ENCODE data around the gene SRM.
"Not testable (repeated sequence)": the region's sequence is repeated elsewhere in the genome, so short reads cannot be mapped to it uniquely, and the experiment has no call there.

Gene SRM

DNA sequence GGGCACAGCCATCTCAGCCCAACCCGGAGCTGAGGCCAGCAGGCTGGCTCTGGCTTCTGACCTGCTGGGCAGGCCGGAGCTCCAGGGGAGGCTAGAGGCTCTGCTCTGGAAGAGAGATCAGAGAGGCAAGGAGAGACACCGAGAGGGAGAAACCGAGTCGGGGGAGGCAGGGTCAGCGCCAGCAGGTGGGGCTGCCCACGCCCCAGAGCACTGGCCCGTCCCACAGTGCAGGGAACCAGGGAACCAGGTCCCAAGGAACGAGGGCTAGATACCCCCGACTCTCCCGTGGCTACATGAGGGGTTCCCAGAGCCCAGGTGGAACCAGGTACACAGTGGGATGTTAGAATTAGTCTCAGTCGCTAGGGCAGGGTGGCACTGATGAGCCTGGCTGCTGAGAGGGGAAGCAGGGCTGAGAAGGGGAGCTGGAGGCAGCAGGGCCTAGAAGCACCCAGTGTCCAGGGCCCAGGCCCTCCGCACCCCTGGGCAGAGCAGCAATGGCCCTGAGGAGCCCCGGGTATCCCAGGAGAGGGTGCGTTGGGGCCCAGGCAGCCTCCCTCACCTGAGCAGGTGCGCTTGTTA is 14.9 kb downstream of the SRM start:
- DNase-seq (ENCODE audit: low spot score), result no peak

DNA sequence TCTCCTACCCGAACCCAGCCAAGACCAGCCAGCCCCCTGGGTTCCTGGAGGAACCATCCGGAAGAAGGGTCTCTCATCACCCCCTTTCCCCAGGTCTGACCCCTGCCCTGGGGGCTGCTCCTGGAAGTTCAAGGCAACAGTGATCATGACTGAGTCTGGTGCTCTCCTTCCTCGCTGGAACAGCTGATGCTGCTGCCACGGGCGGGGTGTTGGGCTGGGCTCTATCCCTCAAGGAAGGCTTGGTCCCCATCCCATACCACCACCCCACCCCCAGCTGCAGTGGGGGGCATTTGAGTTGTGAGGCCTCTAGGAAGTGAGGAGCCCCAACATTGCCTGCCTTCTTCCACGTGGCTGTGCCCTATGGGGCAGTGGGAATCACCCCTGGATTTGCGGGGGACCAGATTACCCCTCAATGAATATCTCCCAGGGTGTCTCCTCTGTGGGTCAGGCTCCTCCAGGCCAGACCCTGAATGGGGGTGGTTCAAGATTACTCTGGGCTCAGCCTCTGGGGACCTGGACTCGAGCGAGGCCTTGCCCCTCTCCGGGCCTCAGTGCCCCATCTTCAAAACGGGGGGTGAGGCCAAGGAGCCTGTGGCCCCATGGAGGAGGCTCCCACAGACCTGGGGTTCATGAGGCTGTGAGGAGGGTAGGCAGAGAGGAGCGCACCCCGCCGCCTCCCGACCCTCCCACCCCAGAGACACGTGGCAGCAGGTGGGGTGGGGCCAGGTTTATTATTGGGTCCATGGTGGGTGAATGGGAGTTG is 15.6 kb downstream of the SRM start:
- no peak for DNase-seq (ENCODE audit: low spot score)

DNA sequence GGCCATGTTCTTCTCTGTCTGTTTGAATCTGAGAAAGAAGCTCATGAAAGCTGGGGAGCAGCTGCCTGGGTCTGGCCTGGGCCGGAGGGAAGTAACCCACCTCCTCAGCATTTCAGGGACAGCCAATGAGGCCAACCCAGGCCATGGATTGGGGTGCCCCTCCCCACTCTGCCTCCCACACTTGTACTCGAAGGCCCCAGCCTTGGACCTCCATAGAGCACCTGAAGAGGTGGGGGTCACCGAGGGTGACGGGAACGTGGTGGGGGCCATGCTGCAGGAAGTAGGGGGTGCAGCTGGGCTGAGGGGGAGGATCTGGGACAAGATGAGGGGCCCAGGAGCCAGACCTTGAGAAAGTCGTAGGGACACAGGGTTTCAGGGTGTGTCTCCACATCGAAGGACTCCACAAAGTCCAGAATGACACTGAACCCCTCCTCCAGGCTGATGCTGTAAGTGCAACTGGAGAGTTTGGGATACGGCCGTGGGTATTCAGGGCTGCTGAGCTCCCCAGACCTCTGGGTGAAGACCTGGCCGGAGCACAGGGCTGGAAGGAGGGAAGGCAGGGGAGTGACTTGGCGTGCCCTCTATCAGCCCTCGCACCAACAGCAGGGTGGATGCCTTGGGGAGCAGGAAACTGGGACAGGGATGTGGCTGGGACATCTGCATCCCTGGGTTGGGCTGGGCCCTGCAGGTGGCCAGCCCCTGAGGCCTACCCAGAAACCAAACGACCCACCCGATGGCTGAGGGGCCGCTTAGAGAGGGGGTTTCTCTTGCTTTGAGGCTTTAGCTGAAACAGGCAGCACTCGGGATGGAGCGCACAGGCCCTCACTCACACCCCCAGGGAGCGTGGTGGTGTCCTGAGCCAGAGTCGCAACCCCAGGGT is 16.6 kb downstream of the SRM start:
- no peak for DNase-seq (ENCODE audit: low spot score)

DNA sequence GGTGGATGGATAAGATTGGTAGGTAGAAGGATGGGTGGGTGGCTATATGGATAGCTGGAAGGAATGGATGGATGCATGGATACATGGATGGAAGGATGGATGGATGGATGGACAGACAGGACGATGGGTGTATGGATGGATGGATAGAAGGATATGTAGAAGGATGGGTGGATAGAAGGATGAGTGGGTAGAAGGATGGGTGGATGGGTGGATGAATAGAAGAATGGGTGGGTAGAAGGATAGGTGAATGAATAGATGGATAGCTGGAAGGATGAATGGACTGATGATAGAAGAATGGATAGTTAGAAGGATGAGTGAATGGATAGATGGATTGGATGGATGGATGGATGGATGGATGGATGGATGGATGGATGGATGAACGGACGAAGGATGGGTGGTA is 17.8 kb downstream of the SRM start:
- no peak for DNase-seq (ENCODE audit: low spot score)

DNA sequence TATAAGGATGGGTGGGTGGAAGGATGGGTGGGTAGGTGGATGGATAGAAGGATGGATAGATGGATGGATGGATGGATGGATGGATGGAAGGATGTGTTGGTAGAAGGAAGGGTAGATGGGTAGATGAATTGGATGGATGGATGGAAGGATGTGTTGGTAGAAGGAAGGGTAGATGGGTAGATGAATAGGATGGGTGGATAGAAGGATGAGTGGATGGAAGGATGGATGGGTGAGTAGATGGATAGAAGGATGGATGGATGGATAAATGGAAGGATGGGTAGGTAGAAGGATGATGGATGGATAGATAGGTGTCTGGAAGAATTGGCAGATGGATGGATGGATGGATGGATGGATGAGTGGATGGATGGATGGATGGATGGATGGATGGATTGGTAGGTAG is 18.8 kb downstream of the SRM start:
- no peak for DNase-seq (ENCODE audit: low spot score)

DNA sequence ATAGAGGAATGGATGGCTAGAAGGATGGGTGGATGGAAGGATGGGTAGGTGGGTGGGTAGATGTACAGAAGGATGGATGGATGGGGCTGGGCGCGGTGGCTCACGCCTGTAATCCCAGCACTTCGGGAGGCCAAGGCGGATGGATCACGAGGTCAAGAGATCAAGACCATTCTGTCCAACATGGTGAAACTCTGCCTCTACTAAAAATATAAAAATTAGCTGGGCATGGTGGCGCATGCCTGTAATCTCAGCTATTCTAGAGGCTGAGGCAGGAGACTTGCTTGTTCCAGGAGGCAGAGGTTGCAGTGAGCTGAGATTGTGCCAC is 19.8 kb downstream of the SRM start:
- DNase-seq (ENCODE audit: low spot score), result not testable (repeated sequence)

DNA sequence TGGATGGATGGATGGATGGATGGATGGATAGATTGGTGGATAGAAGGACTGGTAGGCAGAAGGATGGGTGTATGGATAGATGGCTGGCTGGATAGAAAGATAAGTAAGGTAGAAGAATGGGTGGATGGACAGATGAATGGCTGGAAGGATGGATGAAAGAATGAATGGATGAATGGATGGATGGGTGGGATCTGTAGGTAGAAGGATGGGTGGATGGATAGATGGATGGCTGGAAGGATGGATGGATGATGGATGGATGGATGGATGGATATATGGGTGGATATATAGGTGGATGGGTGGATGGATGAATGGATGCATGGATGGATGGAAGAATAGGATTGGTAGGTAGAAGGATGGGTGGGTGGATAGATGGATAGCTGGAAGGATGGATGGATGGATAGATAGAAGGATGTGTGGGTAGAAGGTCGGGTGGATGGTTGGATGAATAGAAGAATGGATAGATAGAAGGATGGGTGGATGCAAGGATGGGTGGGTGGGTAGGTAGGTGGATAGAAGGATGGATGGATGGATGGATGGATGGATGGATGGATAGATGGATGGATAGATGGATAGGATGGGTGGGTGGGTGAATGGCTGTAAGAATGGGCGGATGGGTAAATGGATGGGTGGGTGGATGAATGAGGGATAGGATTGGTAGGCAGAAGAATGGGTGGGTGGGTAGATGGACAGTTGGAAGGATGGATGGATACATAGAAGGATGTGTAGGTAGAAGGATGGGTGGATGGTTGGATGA is 20.3 kb downstream of the SRM start:
- no peak for DNase-seq (ENCODE audit: low spot score)

DNA sequence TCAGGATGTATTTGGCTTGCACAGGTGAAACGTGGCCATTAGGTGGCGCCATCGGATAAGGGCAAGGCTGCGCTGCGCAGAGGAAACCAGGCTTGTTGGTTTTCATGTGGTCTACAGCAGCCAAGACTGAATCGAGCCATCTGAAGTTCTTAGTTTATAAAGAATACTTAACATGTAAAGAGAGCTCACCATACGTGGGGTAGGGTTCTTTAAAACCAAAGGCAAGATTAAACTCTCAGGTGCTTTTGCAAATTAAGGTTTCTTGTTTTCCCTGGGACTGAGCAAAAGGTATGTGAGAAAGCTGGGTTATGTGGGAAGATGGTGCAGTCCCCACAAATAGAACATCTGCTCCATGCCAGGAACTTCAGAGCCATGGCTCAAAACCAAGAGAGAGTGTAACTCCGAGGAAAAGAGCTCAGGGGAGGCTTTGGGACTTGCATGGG is 22.1 kb downstream of the SRM start:
- peak; percentile 87 for DNase-seq (ENCODE audit: low spot score)

DNA sequence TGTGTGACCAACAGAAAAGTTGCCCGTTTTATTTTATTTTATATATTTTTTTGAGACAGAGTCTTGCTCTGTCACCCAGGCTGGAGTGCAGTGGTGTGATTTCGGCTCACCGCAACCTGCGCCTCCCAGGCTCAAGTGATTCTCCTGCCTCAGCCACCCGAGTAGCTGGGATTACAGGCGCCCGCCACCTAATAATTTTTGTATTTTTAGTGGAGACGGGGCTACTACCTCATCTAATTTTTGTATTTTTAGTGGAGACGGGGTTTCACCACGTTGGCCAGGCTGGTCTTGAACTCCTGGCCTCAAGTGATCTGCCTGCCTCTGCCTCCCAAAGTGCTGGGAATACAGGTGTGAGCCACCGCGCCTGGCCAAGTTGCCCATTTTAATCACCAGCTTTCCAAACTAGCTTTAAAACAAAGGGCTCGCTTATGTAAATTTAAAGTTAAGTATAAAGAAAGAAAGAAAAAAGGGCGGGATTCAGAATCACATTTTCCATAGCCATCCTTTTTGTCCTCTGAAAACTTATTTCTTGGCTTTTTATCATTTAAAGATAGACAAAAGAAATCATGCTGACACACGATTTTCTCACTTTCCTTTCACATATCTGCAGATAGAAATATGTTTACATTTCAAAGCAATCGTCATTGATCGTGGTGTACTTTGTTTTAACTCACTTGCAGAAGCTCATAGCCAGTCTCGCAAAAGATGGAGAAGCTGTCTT is 22.6 kb downstream of the SRM start:
- DNase-seq (ENCODE audit: low spot score), result not testable (repeated sequence)

DNA sequence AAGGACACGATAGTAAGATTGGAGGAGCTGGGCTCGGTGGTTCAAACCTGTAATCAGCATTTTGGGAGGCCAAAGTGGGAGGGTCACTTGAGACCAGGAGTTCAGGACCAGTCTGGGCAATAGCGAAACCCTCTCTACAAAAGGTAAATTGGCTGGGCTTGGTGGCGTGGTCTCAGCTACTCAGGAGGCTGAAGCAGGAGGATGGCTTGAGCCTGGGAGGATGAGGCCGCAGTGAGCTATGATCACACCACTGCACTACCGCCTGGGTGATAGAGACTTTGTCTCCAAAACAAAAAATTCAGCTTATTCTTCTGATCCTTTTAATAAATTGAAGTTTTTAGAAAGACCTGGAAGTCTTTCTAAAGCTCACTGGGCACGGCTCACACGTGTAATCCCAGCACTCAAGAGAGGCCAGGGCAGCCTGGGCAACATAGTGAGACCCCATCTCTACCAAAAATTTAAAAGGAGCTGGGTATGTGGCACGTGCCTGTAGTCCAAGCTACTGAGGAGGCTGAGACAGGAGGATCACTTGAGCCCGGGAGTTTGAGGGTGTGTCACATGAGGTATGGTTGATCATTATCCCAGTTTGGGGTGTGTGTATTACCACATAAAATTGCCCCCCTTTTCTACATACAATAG is 28.1 kb downstream of the SRM start:
- DNase-seq (ENCODE audit: low spot score), result no peak

DNA sequence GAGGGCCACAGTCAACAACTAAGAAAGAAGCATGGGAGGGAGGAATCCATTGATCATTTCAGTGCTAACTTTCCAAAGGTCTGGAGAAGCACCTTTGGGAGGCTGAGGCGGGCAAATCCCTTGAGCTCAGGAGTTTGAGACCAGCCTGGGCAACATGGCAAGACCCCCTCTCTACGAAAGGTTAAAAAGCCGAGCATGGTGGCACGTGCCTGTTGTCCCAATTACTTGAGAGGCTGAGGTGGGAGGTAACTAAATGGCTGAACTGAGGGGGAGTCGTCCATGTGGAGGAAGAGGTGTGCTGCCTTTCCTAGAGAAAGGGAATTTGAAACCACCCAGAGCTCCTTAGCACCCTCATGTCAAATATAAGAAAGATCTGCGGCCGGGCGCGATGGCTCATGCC is 29.0 kb downstream of the SRM start:
- DNase-seq (ENCODE audit: low spot score), result no peak

DNA sequence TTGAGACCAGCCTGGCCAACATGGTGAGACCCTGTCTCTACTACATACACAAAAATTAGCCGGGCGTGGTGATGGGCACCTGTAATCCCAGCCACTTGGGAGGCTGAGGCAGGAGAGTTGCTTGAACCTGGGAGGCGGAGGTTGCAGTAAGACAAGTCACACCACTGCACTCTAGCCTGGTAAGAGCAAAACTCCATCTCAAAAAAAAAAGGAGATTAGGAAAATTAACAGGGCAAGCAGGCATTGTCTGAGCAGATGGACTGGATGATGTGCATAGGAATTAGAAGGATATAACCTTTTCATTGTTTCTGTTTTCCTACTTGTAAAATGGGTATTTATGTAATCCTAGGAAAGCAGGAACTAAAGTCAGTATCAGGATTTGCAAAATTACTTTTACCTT is 31.8 kb downstream of the SRM start:
- no peak for DNase-seq (ENCODE audit: low spot score)

DNA sequence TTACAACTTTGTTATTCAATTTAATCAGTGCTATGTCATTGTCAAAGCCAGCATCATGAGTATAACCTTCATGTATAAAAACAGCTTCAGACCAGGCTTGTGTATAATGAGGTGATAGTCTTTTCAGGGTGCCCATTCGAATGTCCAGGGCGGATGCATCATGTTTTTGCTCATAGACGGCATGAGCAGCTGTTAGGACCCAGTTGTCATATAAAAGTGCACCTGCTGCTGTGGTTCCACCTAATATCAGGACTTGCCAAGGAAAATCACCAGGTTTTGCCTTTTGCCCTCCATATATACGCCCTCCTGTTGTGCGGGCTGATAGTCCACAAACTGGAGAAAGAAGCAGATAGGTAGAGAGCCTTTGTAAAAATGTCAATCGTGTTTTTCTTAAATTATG is 32.5 kb downstream of the SRM start:
- DNase-seq (ENCODE audit: low spot score), result no peak

DNA sequence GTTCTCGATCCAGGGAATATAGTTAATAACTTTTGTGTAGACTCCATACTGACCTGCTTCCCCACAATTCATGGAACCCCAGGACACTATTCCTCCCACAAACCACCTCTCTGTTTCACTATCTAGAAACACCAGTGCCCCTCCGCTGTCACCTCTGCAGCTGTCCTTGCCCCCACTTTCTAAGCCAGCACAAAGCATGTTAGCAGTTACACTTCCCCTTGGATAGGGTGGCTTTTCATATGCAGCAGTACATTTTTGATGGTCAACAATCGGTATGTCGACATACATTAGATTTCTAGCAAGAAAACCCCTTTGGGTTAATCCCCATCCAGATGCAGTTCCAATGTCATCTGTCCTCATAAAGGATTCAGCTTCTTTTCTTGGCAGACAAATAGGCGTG is 32.9 kb downstream of the SRM start:
- DNase-seq (ENCODE audit: low spot score), result no peak

DNA sequence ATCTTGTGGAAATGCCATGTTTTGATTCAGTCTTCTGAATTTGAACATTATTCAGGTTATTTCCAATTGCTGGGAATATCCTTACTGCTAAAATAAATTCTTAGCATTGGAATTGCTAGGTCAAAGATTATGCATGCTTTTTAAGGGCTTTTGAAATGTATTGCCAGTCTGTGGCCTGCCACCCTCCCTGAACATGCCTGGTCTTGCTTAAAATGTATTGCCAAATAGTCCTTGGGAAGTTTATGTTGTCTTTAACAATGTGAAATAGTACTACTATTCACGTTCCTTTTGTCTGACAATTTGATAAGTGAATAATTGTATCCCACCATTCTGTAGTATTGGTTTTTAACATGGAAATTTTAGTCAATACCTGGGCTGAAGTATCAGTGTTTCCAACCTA is 33.8 kb downstream of the SRM start:
- DNase-seq (ENCODE audit: low spot score), result no peak

DNA sequence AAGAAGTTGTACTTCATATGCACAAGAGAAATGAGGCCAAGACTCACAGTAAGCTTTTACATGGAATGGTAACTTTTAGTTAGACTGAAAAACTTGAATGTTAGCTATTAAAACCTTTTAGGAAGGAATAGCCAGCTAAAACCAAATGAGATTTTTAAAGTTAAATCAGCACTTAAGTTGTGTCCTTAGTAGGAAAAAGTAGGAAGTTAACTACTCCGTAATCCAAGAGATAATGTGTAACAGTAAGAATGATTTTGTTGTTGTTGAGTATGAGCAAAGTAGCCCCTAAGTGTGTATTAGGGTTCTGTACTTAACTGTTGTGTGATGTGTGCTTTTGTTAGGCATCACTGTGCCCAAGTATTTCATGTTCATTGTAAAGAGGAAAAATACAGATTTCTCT is 34.2 kb downstream of the SRM start:
- no peak for DNase-seq (ENCODE audit: low spot score)

DNA sequence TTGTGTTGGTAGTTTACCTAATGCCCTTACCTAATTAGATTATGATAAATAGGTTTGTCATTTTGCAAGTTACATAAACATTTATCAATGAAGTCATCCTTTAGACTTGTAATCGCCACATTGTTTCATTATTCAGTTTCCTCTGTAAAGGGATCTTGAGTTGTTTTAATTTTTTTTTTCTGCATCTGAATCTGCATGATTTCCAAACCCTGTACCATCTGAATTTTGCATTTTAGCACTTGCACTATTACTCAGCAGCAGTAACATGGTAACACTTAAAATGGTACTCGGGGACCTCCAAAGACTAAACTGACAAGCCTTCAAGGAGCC is 35.0 kb downstream of the SRM start:
- DNase-seq (ENCODE audit: low spot score), result no peak

DNA sequence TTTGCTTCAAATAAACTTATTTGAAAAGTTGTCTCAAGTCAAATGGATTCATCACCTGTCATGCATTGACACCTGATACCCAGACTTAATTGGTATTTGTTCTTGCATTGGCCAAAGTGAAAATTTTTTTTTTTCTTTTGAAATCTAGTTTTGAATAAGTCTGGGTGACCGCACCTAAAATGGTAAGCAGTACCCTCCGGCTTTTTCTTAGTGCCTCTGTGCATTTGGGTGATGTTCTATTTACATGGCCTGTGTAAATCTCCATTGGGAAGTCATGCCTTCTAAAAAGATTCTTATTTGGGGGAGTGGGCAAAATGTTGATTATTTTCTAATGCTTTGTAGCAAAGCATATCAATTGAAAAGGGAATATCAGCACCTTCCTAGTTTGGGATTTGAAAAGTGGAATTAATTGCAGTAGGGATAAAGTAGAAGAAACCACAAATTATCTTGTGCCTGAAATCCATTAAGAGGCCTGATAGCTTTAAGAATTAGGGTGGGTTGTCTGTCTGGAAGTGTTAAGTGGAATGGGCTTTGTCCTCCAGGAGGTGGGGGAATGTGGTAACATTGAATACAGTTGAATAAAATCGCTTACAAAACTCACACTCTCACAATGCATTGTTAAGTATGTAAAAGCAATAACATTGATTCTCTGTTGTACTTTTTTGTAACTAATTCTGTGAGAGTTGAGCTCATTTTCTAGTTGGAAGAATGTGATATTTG is 35.5 kb downstream of the SRM start:
- no peak for DNase-seq (ENCODE audit: low spot score)

DNA sequence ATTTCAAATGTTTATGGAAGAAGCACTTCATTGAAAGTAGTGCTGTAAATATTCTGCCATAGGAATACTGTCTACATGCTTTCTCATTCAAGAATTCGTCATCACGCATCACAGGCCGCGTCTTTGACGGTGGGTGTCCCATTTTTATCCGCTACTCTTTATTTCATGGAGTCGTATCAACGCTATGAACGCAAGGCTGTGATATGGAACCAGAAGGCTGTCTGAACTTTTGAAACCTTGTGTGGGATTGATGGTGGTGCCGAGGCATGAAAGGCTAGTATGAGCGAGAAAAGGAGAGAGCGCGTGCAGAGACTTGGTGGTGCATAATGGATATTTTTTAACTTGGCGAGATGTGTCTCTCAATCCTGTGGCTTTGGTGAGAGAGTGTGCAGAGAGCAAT is 36.6 kb downstream of the SRM start:
- DNase-seq (ENCODE audit: low spot score), result no peak

DNA sequence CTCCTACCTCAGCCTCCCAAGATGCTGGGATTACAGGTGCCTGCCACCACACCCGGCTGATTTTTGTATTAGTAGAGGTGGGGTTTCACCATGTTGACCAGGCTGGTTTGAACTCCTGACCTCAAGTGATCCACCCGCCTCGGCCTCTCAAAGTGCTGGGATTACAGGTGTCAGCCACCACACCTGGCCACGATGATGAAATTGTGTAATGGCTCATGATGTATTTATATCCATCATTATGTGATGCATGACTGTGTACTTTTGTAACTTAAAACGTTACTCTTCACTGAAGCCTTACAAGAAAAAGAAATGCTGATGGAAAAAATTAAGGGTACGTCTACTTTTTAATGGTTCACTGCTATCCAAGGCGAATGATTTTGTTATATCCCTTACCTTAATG is 39.8 kb downstream of the SRM start:
- DNase-seq (ENCODE audit: low spot score), result no peak

DNA sequence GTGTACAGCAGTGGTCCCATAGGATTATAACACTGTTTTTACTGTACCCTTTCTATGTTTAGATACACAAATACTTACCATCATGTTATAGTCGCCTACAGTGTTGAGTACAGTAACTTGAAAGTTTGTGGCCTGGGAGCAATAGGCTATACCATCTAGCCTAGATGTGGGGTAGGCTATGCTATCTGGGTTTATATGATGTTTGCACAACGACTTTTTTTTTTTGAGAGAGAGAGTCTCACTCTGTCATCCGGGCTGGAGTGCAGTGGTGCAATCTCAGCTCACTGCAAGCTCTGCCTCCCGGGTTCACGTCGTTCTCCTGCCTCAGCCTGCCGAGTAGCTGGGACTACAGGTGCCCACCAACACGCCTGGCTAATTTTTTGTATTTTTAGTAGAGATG is 40.5 kb downstream of the SRM start:
- not testable (repeated sequence) for DNase-seq (ENCODE audit: low spot score)

Data from CD4-positive, alpha-beta T cell treated with Interleukin-6 at 100 ng/mL for 8 hours (primary cell).